ENCODE data around the gene CCRL2. TPM values are rescaled to one million over a fixed set of nuclear protein-coding genes. Genes with fewer than 3 reads are reported as not detected.

Gene CCRL2
- total RNA-seq, 3 donors from 2014 or later = 0.43 to 1.3 (median 0.76) TPM

DNA sequence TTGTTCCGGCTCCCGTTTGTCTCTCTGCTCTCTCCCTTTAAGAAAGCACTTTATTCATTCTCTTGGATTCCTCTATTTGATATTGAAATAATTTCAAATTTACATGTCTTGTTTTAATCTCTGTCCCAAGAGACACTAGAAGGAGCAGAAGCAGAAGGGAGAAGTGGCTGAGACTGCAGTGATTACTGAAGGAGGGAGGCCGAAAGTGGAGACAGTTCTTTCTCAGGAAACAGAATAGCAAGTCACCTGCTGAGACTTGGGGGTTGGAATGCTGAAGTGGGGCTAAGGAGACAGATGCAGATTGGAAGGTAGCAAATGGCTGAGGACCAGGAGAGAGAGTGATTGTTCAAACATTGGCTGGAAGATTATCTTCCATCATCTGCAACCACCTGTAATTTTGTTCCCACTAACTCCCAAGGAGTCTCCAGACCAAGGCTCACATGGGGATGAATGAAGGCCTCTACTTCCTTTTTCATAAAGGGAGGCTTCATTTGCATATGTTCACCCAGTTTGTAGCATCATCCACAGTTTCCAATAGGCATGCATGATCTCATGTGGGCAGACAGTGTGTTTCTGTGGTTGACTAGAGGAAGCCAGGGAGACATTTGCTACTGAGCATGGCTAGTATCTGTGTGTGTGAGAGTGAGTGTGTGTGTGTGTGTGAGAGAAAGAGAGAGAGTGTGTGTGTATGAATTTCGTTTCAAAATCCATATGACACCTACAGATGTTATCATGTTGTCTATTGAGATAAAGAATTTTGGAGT lies 33.7 kb downstream of the CCRL2 start:
- peaks cover 21% of the 10 kb centered on the region for H3K4me1 Mint-ChIP-seq (ENCODE audit: low read depth)
- no peaks in the 10 kb centered on the region for H3K27me3 Mint-ChIP-seq (ENCODE audit: low read depth)
- H3K9me3 Mint-ChIP-seq = no peaks in the 10 kb centered on the region
- ATAC-seq (peak; percentile 93 to 94), DNase-seq (no peak)
- no peaks in the 10 kb centered on the region for H3K36me3 Mint-ChIP-seq (ENCODE audit: insufficient read depth)
- H3K4me3 Mint-ChIP-seq = no peak overlapping the region

DNA sequence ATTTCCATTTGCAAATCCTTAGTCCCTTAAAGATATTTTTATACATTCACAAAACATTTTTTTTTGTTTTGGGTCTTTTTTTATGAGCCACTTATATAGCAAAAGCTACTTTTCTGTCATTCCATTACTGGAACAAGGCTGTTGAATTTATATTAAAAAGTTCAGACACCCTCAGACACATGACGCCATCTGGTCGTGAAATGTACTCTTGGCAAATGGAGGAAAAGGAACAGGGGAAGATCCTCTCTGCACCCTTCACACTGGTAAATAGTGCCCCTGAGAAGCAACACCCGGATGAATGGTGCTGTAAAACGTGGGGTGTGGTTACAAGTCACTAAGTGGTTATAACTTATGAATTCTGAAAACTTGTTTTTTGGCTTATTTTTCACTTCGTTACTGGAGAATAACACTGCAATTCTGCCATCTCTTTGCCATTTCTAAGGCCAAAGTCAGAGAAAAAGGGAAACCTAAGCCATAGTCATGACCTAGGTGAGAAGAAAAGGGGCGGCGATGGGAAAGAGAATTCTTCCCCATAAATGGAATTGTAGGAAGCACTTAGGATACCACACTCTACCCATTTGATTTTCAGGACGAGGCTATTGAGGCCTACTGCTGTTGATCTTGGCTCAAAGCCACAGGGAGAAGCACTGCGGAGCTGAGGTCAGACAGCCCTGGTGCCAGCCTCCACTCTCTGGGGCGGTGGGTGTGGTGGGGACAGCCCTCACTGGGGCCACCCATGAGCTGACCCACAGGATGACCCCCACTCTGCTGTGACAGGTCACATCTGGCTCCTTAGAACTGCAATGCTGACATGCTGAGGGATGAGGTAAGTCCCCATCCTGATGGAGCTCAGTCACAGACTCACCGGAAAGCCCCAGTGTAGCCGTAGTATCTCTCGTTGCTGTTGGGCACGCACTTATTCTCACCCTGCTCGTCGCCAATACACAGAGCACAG lies 35.8 kb downstream of the CCRL2 start:
- peaks cover 21% of the 10 kb centered on the region for H3K4me1 Mint-ChIP-seq (ENCODE audit: low read depth)
- DNase-seq (peak; percentile 47), ATAC-seq (no peak)
- no peaks in the 10 kb centered on the region for H3K36me3 Mint-ChIP-seq (ENCODE audit: insufficient read depth)
- no peaks in the 10 kb centered on the region for H3K27me3 Mint-ChIP-seq (ENCODE audit: low read depth)
- H3K4me3 Mint-ChIP-seq = no peak overlapping the region
- no peaks in the 10 kb centered on the region for H3K9me3 Mint-ChIP-seq

DNA sequence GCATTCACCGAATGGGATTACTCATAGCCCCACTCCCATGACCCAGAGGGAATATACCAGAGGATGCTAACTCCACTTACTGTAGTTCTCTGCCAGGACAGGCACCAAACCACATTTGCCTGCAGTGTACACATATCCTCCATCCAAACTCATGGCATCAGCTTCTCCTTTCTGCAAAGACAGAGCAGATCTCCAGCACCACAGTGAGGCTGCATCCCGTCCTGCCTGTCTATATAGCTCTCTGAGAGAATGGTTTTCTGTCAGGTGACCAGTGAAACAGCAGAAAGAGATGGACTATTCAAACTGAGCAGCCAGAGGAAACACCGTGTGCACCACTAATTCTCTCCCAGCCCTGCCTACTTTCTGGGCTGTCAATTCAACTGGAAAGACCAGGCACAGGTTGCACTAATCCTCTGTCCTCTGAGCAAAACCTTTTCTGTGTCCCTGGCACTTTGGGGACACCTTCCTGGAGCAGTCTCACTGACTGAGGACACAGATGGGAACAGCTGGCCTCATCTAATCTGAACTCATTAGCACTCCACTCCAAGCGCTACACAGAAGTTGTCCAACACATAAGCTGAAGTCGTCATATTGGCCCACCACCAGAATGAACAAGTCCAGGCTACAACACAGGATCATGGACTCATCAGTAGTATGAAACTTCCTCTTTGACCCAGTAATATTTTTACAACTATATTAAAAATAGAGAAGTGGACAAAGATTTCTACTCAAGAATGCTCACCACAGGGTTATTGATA lies 40.3 kb downstream of the CCRL2 start:
- H3K4me3 Mint-ChIP-seq = no peak overlapping the region
- ATAC-seq = no peak
- H3K4me1 Mint-ChIP-seq (ENCODE audit: low read depth) = no peaks in the 10 kb centered on the region
- no peaks in the 10 kb centered on the region for H3K36me3 Mint-ChIP-seq (ENCODE audit: insufficient read depth)
- no peaks in the 10 kb centered on the region for H3K9me3 Mint-ChIP-seq
- no peak for DNase-seq
- H3K27me3 Mint-ChIP-seq (ENCODE audit: low read depth) = peaks cover 6% of the 10 kb centered on the region

DNA sequence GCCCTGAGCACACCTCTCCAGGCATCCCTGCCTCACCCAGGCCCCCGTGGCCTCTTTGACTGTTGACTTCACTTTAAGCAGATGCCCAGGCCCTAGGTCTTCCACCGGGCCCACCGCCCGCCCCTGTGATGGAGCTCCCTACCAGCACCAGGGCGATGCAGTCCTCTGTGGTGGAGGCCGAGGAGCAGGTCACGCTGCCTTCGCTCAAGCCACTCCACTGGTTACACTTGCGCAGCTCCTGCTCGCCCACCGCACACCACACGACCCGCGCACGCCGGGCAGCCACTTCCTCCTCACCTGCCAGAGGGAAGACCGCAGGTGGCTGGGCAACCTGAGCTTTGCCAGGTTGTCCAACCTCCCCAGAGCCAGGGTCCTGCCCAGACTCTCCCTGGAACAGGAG lies 41.7 kb downstream of the CCRL2 start:
- no peak for DNase-seq
- Mint-ChIP-seq H3K36me3 (ENCODE audit: insufficient read depth) (no peaks in the 10 kb centered on the region), H3K4me3 (no peak overlapping the region), H3K4me1 (ENCODE audit: low read depth) (no peaks in the 10 kb centered on the region), H3K27me3 (ENCODE audit: low read depth) (peaks cover 6% of the 10 kb centered on the region), H3K9me3 (no peaks in the 10 kb centered on the region)
- no peak for ATAC-seq

DNA sequence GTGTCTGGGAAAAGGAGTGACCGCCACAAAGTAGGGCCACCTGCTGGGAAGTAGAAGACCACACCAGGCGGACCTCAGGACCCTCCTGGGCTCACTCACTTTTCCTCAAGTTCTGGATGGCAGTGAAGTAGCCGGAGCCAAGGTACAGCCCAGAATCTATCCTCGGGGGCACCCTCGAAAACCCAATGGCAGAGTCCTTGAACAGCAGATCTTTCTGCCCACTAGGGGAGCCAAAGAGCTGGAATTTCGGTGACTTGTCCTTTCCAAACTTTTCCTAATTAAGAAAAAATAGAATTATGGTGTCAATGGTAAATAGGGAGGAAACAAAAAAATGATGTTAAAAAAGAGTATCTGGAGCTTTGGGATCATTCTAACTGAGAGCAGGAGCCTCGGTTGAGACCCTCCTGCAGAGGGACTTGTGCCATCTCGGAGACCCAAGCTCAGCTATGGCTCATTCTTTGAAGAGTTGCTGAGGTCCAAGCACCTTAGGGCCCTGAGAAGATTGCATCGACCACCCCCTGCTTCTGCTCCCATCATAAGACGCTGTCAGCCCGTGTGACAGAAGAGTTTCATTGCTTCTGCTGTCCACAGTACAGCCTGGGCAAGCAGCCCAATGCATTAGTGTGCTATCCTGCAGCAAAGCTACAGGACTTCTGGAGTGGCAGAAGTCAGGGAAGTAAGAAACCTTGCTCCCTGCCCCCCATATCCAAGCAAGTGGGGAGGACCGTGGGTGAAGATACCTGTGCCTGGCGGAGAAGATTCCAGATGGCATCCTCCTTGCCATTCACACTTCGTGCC lies 42.9 kb downstream of the CCRL2 start:
- no peak for DNase-seq
- H3K27me3 Mint-ChIP-seq (ENCODE audit: low read depth) = peaks cover 7% of the 10 kb centered on the region
- H3K9me3 Mint-ChIP-seq = no peaks in the 10 kb centered on the region
- no peak for ATAC-seq
- H3K4me1 Mint-ChIP-seq (ENCODE audit: low read depth) = no peaks in the 10 kb centered on the region
- no peak overlapping the region for H3K4me3 Mint-ChIP-seq
- no peaks in the 10 kb centered on the region for H3K36me3 Mint-ChIP-seq (ENCODE audit: insufficient read depth)

DNA sequence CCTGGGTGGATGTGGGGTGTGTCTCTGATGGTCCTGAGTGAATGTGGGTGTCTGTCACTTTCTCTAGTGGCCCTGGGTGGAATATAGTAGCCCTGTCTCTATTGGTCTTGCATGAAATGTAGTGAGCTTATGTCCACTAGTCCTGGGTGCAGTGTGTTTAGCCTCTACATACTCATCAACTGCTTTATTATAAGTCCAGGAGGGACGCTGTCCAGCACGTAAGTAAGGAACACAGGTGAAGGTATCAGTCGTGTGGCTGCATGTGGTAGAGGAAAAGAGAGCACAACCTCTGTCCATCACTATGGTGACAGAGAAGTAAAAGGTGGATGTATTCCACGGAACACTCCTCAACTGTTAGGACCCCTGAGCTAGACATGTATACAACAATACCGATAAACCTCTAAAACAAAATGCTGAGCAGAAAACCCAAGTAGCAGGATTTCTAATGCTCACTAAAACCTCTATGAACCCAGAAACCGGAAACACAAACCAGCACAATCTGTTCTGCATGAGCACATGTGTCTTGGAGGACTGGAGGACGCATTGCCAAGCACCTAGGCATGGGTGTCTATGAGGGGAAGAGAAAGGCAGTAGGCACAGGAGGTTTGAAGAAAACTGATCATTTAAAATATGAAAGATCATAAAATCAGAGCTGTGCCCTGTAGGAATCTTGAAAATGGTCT lies 46.6 kb downstream of the CCRL2 start:
- H3K36me3 Mint-ChIP-seq (ENCODE audit: insufficient read depth) = no peaks in the 10 kb centered on the region
- DNase-seq (no peak), ATAC-seq (no peak)
- H3K27me3 Mint-ChIP-seq (ENCODE audit: low read depth) = peaks cover 6% of the 10 kb centered on the region
- no peaks in the 10 kb centered on the region for H3K4me1 Mint-ChIP-seq (ENCODE audit: low read depth)
- H3K4me3 Mint-ChIP-seq = no peak overlapping the region
- H3K9me3 Mint-ChIP-seq = no peaks in the 10 kb centered on the region

DNA sequence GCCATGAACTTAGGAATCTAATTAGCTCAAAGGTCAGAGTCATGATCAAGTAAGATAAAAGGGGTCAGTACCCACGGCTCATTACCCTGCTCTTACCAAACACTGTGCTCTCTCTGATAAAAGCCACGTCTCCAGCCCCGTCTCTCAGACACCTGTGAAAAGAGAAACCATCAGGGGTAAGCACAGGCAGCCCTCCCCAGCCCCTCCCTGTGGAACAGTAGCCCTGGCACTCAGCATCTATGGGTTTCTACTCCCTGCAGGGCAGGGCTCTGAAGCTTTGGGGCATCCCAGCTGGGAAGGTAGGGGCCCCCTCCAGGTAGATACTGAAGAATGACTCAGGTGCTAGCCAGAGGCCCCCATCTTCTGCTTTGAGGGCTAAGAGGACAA lies 47.1 kb downstream of the CCRL2 start:
- no peaks in the 10 kb centered on the region for H3K9me3 Mint-ChIP-seq
- H3K36me3 Mint-ChIP-seq (ENCODE audit: insufficient read depth) = no peaks in the 10 kb centered on the region
- no peaks in the 10 kb centered on the region for H3K4me1 Mint-ChIP-seq (ENCODE audit: low read depth)
- no peak for DNase-seq
- no peak overlapping the region for H3K4me3 Mint-ChIP-seq
- ATAC-seq = no peak
- peaks cover 2% of the 10 kb centered on the region for H3K27me3 Mint-ChIP-seq (ENCODE audit: low read depth)

DNA sequence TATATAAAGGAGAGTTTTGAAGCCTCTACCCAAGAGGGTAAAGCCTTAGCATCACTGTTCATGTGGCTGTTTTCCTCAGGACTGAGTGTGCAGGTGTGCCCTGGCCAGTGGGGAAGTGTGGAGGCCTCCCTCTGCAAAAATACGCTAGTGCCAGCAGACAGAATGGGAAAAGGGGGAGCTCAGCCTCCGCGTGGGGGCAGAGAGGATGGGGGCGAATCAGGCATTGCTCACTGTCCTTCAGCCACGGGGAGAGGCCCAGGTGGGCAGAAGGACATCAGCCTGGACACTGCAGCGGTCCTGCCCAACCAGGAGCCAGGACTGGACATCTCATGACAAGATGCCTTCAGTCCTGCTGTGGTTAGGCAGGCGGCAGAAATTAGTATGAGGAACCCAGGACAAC lies 47.5 kb downstream of the CCRL2 start:
- no peak for DNase-seq
- no peak for ATAC-seq
- no peaks in the 10 kb centered on the region for H3K4me1 Mint-ChIP-seq (ENCODE audit: low read depth)
- H3K4me3 Mint-ChIP-seq = no peak overlapping the region
- no peaks in the 10 kb centered on the region for H3K36me3 Mint-ChIP-seq (ENCODE audit: insufficient read depth)
- no peaks in the 10 kb centered on the region for H3K9me3 Mint-ChIP-seq
- H3K27me3 Mint-ChIP-seq (ENCODE audit: low read depth) = peaks cover 2% of the 10 kb centered on the region

DNA sequence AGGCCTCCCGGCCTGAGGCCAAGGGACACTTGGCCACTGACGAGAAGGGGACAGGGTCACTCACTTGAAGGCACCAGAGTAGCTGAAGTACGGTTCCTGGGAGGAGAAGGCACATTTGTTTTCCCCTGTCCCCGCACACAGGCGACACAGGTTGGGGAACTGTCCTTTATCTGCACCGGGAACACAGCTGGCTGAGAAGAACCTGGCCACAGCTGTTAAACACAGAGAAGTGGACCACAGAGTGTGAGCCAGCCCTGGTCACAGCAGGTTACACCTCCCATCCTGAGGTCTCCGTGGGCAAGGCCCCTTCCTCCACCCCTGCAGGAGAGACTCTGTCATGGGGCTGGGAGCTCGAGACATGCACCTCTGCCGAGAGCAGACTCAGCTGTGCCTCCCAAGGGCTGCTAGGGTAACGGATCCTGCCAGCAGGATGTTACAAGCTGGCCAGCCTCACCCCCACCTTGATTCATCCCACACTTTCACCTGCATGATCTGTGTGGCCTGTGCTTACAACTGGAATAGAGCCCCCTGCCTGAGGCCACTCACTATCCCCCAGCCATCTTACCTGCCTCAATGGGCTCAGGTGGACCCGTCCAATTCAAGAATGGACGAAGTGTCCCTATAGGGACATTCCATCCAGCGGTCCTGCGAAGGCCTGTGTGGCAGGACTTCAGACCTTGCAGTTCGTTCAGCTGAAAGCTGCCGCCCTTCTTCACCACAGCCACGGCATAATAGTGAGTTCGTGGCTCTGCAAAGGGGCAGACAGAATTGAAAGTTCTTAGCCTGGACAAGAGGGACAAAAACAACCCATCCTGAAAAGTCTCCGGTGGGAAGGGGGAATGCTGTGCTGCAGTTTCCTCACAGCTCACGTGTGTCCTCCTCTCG lies 48.4 kb downstream of the CCRL2 start:
- Mint-ChIP-seq H3K36me3 (ENCODE audit: insufficient read depth) (no peaks in the 10 kb centered on the region), H3K27me3 (ENCODE audit: low read depth) (peaks cover 7% of the 10 kb centered on the region), H3K4me3 (no peak overlapping the region)

DNA sequence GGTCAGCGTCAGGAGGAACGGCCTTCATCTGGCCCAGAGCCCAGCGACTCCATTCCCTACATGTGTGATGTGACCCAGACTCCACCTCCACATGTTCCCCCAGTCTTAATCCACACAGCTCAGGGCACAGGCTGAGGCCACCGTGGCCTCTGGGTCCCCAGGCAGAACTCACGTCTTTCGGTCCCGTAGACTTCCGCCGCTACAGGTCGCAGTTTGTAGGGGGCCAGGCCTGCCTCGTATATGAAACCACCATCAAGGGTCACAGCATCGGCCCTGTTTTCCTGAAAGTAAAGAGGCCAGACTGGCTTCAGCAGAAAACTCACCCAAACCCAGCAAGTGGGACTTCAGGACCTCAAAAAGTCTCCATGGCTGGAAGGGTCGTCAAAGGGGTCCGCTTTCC lies 49.1 kb downstream of the CCRL2 start:
- ATAC-seq (no peak), DNase-seq (no peak)
- H3K4me3 Mint-ChIP-seq = no peak overlapping the region
- H3K36me3 Mint-ChIP-seq (ENCODE audit: insufficient read depth) = no peaks in the 10 kb centered on the region
- H3K27me3 Mint-ChIP-seq (ENCODE audit: low read depth) = peaks cover 10% of the 10 kb centered on the region
- no peaks in the 10 kb centered on the region for H3K9me3 Mint-ChIP-seq
- H3K4me1 Mint-ChIP-seq (ENCODE audit: low read depth) = no peaks in the 10 kb centered on the region

More for the DNA sequence above, 48.4 kb downstream of the CCRL2 start:
- no peak for DNase-seq
- Mint-ChIP-seq H3K4me1 (ENCODE audit: low read depth) (no peaks in the 10 kb centered on the region), H3K9me3 (no peaks in the 10 kb centered on the region)
- no peak for ATAC-seq
